ENCODE results near the gene ACACA.

Gene ACACA

GRCh38 chr17:37219876-37220606 lies 186.6 kb downstream of the ACACA start:
- no peak for DNase-seq

- no peak for DNase-seq
Observed at GRCh38 chr17:37218849-37219248, 187.8 kb downstream of the ACACA start.

GRCh38 chr17:37214416-37214815 lies 192.2 kb downstream of the ACACA start:
- DNase-seq: no peak

- DNase-seq: no peak
Observed at GRCh38 chr17:37213927-37214326, 192.7 kb downstream of the ACACA start.

- no peak for DNase-seq
Observed at GRCh38 chr17:37212179-37212578, 194.5 kb downstream of the ACACA start.

GRCh38 chr17:37211136-37211535 lies 195.5 kb downstream of the ACACA start:
- no peak for DNase-seq

GRCh38 chr17:37207103-37207502 lies 199.5 kb downstream of the ACACA start:
- DNase-seq: no peak

GRCh38 chr17:37206299-37206698 lies 200.3 kb downstream of the ACACA start:
- DNase-seq: no peak

- no peak for DNase-seq
Observed at GRCh38 chr17:37200497-37200896, 206.1 kb downstream of the ACACA start.

- DNase-seq: no peak
Observed at GRCh38 chr17:37197336-37197735, 209.3 kb downstream of the ACACA start.

GRCh38 chr17:37194208-37194607 lies 212.4 kb downstream of the ACACA start:
- no peak for DNase-seq

GRCh38 chr17:37191219-37191618 lies 215.4 kb downstream of the ACACA start:
- DNase-seq: no peak

GRCh38 chr17:37190493-37190892 lies 216.1 kb downstream of the ACACA start:
- DNase-seq: no peak

- DNase-seq: no peak
Observed at GRCh38 chr17:37188157-37188556, 218.5 kb downstream of the ACACA start.

GRCh38 chr17:37187262-37187661 lies 219.4 kb downstream of the ACACA start:
- no peak for DNase-seq

- DNase-seq: no peak
Observed at GRCh38 chr17:37182786-37183465, 223.7 kb downstream of the ACACA start.

GRCh38 chr17:37180376-37180775 lies 226.3 kb downstream of the ACACA start:
- no peak for DNase-seq

- no peak for DNase-seq
Observed at GRCh38 chr17:37179893-37180292, 226.7 kb downstream of the ACACA start.

- DNase-seq: peak; percentile 78
Observed at GRCh38 chr17:37177254-37177870, 229.3 kb downstream of the ACACA start.

- DNase-seq: no peak
Observed at GRCh38 chr17:37176723-37177122, 229.9 kb downstream of the ACACA start.

GRCh38 chr17:37174205-37174604 lies 232.4 kb downstream of the ACACA start:
- no peak for DNase-seq

- DNase-seq: no peak
Observed at GRCh38 chr17:37170881-37171425, 235.7 kb downstream of the ACACA start.

GRCh38 chr17:37168731-37169353 lies 237.8 kb downstream of the ACACA start:
- DNase-seq: peak; percentile 19

All from NCI-H2171 (cell line).